Endothelial cell of umbilical vein (primary cell): ENCODE results near the gene SUPT7L. TPM values are rescaled to one million over a fixed set of nuclear protein-coding genes. Genes with fewer than 3 reads are reported as not detected.

Experiments used
- BruUV-seq: library from RNA; stranded (reverse); fragments of 400-500 nt; replicated peaks from 2 replicates; lab custom pipeline; 2021; lab: Mats Ljungman, UMichigan
- CTCF ChIA-PET: fragments of 300-600, 350-600 bp; sonication (Branson Sonifier 250); formaldehyde crosslinking; loops from one replicate; lab custom pipeline; 2021; ENCODE audit warnings: antibody characterized with exemption, inconsistent platforms; lab: Charles Lee
- POLR2A ChIA-PET: fragments of 300-600, 350-600 bp; sonication (Branson Sonifier 250); formaldehyde crosslinking; loops from one replicate; lab custom pipeline; 2021; ENCODE audit warnings: antibody characterized with exemption, inconsistent platforms; lab: Charles Lee
- DNase-seq: peaks from one replicate; pipeline ENCODE4 v3.0.0-alpha.2; 2011; ENCODE audit warnings: low read depth, low spot score
- FAIRE-seq: peaks from 2 replicates; lab custom pipeline; 2011; peaks lifted over from hg19 to GRCh38; lab: Jason Lieb, UNC
- H2AFZ ChIP-seq: 2 replicates; pipeline ENCODE4 v1.6.0; 2012; ENCODE audit warnings: low read depth, low read length, control low read depth, inconsistent platforms
- H3K27ac ChIP-seq: 2 replicates; pipeline ENCODE4 v1.5.1; 2011; ENCODE audit warnings: low read depth, mild to moderate bottlenecking, control low read depth, low read length, moderate library complexity; ENCODE audit not compliant: insufficient read depth
- H3K27me3 ChIP-seq, 2 experiments: 2 replicates each; pipeline versions ENCODE4 v1.6.0 to v1.6.1; 2011; ENCODE audit warnings: low read length in 2 of 2, mixed read lengths in 1 of 2; ENCODE audit not compliant: control insufficient read depth in 2 of 2, insufficient read depth in 2 of 2
- H3K36me3 ChIP-seq, 2 experiments: 2 replicates in 1 of 2; 3 replicates in 1 of 2; pipeline ENCODE4 v1.5.1; 2011; ENCODE audit warnings: low read length in 2 of 2, mild to moderate bottlenecking in 1 of 2, moderate library complexity in 1 of 2; ENCODE audit not compliant: control insufficient read depth in 2 of 2, insufficient read depth in 2 of 2; ENCODE audit errors: extremely low read depth in 1 of 2
- H3K4me1 ChIP-seq: 3 replicates; pipeline ENCODE4 v1.5.1; 2011; ENCODE audit warnings: mild to moderate bottlenecking, low read length; ENCODE audit not compliant: control insufficient read depth, insufficient read depth; ENCODE audit errors: extremely low read depth
- H3K4me2 ChIP-seq: 2 replicates; pipeline ENCODE4 v1.6.1; 2011; ENCODE audit warnings: low read length, control low read depth, mixed read lengths; ENCODE audit not compliant: insufficient read depth
- H3K4me3 ChIP-seq, 3 experiments: fragments of 200-600 bp in 1 of 3; sonication (generic), shearing (Covaris generic) in 1 of 3; replicated peaks in 1 of 3; 2 replicates each; pipeline ENCODE4 v1.5.1; 2011 to 2016; ENCODE audit warnings: control low read depth in 3 of 3, low read length in 3 of 3, mild to moderate bottlenecking in 2 of 3, inconsistent platforms in 1 of 3, low read depth in 1 of 3, moderate library complexity in 1 of 3; ENCODE audit not compliant: insufficient read depth in 1 of 3
- H3K79me2 ChIP-seq: 2 replicates; pipeline ENCODE4 v1.6.0; 2012; ENCODE audit warnings: low read length, inconsistent platforms; ENCODE audit not compliant: control insufficient read depth, insufficient read depth
- H3K9ac ChIP-seq: replicated peaks from 2 replicates; pipeline ENCODE3; 2011; ENCODE audit warnings: low read length, control low read depth; ENCODE audit not compliant: insufficient read depth; ENCODE audit errors: extremely low read depth
- H3K9me1 ChIP-seq: replicated peaks from 3 replicates; pipeline ENCODE4 v1.6.0; 2011; ENCODE audit warnings: mild to moderate bottlenecking, low read length; ENCODE audit not compliant: control insufficient read depth, insufficient read depth; ENCODE audit errors: extremely low read depth
- H3K9me3 ChIP-seq: replicated peaks from 2 replicates; pipeline ENCODE4 v1.5.1; 2012; ENCODE audit warnings: low read length, inconsistent platforms; ENCODE audit not compliant: control insufficient read depth, insufficient read depth
- H4K20me1 ChIP-seq: replicated peaks from 2 replicates; pipeline ENCODE3; 2011; ENCODE audit warnings: mild to moderate bottlenecking, low read length; ENCODE audit not compliant: control insufficient read depth, insufficient read depth; ENCODE audit errors: extremely low read depth
- EZH2 ChIP-seq: IDR thresholded peaks from 2 replicates; pipeline ENCODE4 v1.6.1; 2012; ENCODE audit warnings: borderline replicate concordance, low read depth, mild to moderate bottlenecking, moderate library complexity, low read length, inconsistent platforms; ENCODE audit not compliant: severe bottlenecking
- FOS ChIP-seq: IDR thresholded peaks from 2 replicates; pipeline ENCODE4 v1.6.1; 2011; ENCODE audit warnings: mild to moderate bottlenecking, low read length, moderate library complexity, borderline replicate concordance; ENCODE audit not compliant: insufficient read depth
- GATA2 ChIP-seq: IDR thresholded peaks from 2 replicates; pipeline ENCODE4 v1.7.0; 2011; ENCODE audit warnings: low read depth, mild to moderate bottlenecking, moderate library complexity, mixed read lengths, low read length; ENCODE audit not compliant: insufficient read length, insufficient read depth
- JUN ChIP-seq: IDR thresholded peaks from 2 replicates; pipeline ENCODE4 v1.6.1; 2011; ENCODE audit warnings: borderline replicate concordance, low read depth; ENCODE audit not compliant: insufficient read length, insufficient read depth
- MYC ChIP-seq: IDR thresholded peaks from one replicate; pipeline ENCODE4 v1.6.1; 2011; ENCODE audit warnings: mild to moderate bottlenecking, low read depth, low read length
- POLR2A ChIP-seq: IDR thresholded peaks from 2 replicates; pipeline ENCODE4 v1.6.1; 2012; ENCODE audit warnings: low read depth, mild to moderate bottlenecking, control low read depth, low read length
- POLR2AphosphoS5 ChIP-seq: IDR thresholded peaks from 2 replicates; pipeline ENCODE4 v1.6.1; 2012; ENCODE audit warnings: low read depth, mild to moderate bottlenecking, control low read depth, low read length, moderate library complexity; ENCODE audit not compliant: insufficient read depth
- dilution Hi-C: fragments of 300-500 bp; cut with MboI; formaldehyde crosslinking; loops from one replicate; pipeline ENCODE4 v1.15.0; 2019; ENCODE audit warnings: low sequenced_read_pairs; ENCODE audit not compliant: extremely low pct_ligation_motif_present
- intact Hi-C: fragments of 100-400 bp; cut with micrococcal nuclease; formaldehyde crosslinking; loops from one replicate; pipeline ENCODE4 v1.10.0; 2022
- polyA plus RNA-seq, 4 experiments: library from polyadenylated mRNA; depleted of rRNA in 3 of 4; stranded (reverse) in 3 of 4; unstranded in 1 of 4; fragments of >200 nt; gene quantifications; 2 replicates each; pipeline versions ENCODE4 v1.2.1 to v1.2.3, GENCODE V29; 2011 to 2012; ENCODE audit warnings: missing spikeins in 1 of 4
- total RNA-seq: library from RNA; stranded (reverse); gene quantifications from 2 replicates; pipeline ENCODE4 v1.2.3, GENCODE V29; 2021
- TF ChIP-seq, protein P1 (sequence below): IDR thresholded peaks from 2 replicates; pipeline ENCODE4 v1.6.1; 2011; ENCODE audit not compliant: insufficient read depth, insufficient read length
- TF ChIP-seq, protein P2 (sequence below), 2 donors: IDR thresholded peaks; 1 replicate in 1 of 2; 2 replicates in 1 of 2; pipeline ENCODE4 v1.5.1; 2011; ENCODE audit warnings: low read length in 2 of 2, mild to moderate bottlenecking in 2 of 2, moderate library complexity in 2 of 2, control low read depth in 1 of 2, inconsistent platforms in 1 of 2, low read depth in 1 of 2; ENCODE audit not compliant: insufficient read depth in 1 of 2; ENCODE audit errors: extremely low read depth in 1 of 2

The SUPT7L gene
- total and polyA plus RNA-seq, 2 donors (not counting 3 experiments of a cell fraction or from before 2014, with no cell fraction given) = 30.3 to 44.5 TPM

DNA sequence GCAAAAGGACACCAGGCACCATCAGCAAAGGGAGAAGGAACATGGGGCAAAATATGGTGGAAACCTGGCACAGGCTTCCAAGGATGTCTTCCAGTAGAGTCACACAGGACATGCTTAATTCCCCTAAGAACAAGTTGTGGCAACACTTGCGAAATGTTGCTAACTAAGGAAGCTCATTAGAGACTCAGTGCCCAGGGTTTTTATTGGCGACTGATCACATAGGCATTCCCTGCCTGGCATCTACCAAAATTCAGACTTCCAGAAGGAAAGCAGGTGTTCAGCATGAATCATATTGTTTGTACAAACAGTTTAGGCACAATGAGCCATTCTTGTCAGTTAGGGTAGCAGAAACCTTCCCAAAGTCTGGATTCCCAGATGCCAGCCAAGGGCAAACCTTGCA lies 26.0 kb upstream of the SUPT7L start:
- no peaks in the 10 kb centered on the region for H3K9me3 ChIP-seq
- TF ChIP-seq, protein P1, sequence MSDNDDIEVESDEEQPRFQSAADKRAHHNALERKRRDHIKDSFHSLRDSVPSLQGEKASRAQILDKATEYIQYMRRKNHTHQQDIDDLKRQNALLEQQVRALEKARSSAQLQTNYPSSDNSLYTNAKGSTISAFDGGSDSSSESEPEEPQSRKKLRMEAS = no peak
- TF ChIP-seq JUN = no peak
- TF ChIP-seq, protein P2, sequence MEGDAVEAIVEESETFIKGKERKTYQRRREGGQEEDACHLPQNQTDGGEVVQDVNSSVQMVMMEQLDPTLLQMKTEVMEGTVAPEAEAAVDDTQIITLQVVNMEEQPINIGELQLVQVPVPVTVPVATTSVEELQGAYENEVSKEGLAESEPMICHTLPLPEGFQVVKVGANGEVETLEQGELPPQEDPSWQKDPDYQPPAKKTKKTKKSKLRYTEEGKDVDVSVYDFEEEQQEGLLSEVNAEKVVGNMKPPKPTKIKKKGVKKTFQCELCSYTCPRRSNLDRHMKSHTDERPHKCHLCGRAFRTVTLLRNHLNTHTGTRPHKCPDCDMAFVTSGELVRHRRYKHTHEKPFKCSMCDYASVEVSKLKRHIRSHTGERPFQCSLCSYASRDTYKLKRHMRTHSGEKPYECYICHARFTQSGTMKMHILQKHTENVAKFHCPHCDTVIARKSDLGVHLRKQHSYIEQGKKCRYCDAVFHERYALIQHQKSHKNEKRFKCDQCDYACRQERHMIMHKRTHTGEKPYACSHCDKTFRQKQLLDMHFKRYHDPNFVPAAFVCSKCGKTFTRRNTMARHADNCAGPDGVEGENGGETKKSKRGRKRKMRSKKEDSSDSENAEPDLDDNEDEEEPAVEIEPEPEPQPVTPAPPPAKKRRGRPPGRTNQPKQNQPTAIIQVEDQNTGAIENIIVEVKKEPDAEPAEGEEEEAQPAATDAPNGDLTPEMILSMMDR (IDR thresholded peaks at IDR 0.05; ENCODE audit: extremely low read depth in 1 of 2, insufficient read depth in 1 of 2, low read depth in 1 of 2, low read length in 2 of 2) = no peak
- no peak for TF ChIP-seq FOS
- no peak for TF ChIP-seq POLR2AphosphoS5
- no peak for TF ChIP-seq MYC
- TF ChIP-seq EZH2 = no peak
- no peak for TF ChIP-seq GATA2
- no peak for TF ChIP-seq POLR2A
- no TSS peak for BruUV-seq
- no peak overlapping the region for H3K27ac ChIP-seq
- H3K4me3 ChIP-seq = no peak overlapping the region
- ChIA-PET CTCF (interaction anchor here (1.8 kb wide), 1 partner anchor 14 kb away, joined by 4 read pairs; no protein-coding TSS in a partner anchor), POLR2A (no interaction called here)
- no peaks in the 10 kb centered on the region for H4K20me1 ChIP-seq
- H3K79me2 ChIP-seq = no peaks in the 10 kb centered on the region
- H3K4me1 ChIP-seq = no peaks in the 10 kb centered on the region
- H2AFZ ChIP-seq = no peak overlapping the region
- H3K36me3 ChIP-seq = peaks cover 7 to 14% of the 10 kb centered on the region in 2 experiments
- no peak for DNase-seq
- H3K27me3 ChIP-seq = no peaks in the 10 kb centered on the region
- dilution Hi-C loops = no loop called here
- H3K4me2 ChIP-seq = no peak overlapping the region
- no peak overlapping the region for H3K9ac ChIP-seq
- no peaks in the 10 kb centered on the region for H3K9me1 ChIP-seq
- intact Hi-C loops = no loop called here
- no peak for FAIRE-seq
